HEK293 (cell line): ENCODE results near the gene PCF11.

ENCODE experiments used
- CTCF ChIA-PET: fragments of 350-600 bp; formaldehyde crosslinking; extraction: SDS; loops from one replicate; lab custom pipeline; 2021; ENCODE audit warnings: antibody characterized with exemption; lab: Yijun Ruan, JAX
- POLR2A ChIA-PET: fragments of 300-600 bp; formaldehyde crosslinking; extraction: SDS; loops from one replicate; lab custom pipeline; 2020; ENCODE audit warnings: antibody characterized with exemption, inconsistent platforms; lab: Yijun Ruan, JAX
- H3K27ac ChIP-seq: fragments of 200-500 bp; sonication (Bioruptor generic); 2 replicates; pipeline ENCODE4 v1.5.1; 2014; ENCODE audit warnings: low read depth, low read length, control low read depth, inconsistent platforms; ENCODE audit errors: extremely low read depth
- H3K36me3 ChIP-seq, 2 experiments: fragments of 200-500 bp in 1 of 2; sonication (Bioruptor generic) in 1 of 2; 1 replicate in 1 of 2; 2 replicates in 1 of 2; pipeline ENCODE4 v1.5.1; 2014 to 2017; ENCODE audit warnings: inconsistent platforms in 2 of 2, low read length in 2 of 2; ENCODE audit not compliant: control insufficient read depth in 2 of 2, insufficient read depth in 1 of 2
- H3K4me1 ChIP-seq: fragments of 200-500 bp; sonication (Bioruptor generic); 2 replicates; pipeline ENCODE4 v1.5.1; 2014; ENCODE audit warnings: mild to moderate bottlenecking, low read length, inconsistent platforms; ENCODE audit not compliant: control insufficient read depth, insufficient read depth
- H3K4me3 ChIP-seq: 2 replicates; pipeline ENCODE4 v1.5.1; 2011; ENCODE audit warnings: low read depth, mild to moderate bottlenecking, control low read depth, low read length, moderate library complexity
- H3K9me3 ChIP-seq: fragments of 200-500 bp; sonication (Bioruptor generic); 2 replicates; pipeline ENCODE4 v1.5.1; 2014; ENCODE audit warnings: low read depth, low read length, inconsistent platforms; ENCODE audit not compliant: control insufficient read depth, insufficient read depth
- HOXD13 ChIP-seq: sonication (generic); formaldehyde crosslinking; IDR thresholded peaks from 2 replicates; pipeline ENCODE4 v1.8.0; 2022; ENCODE audit warnings: missing genetic modification reagents, borderline replicate concordance
- KLF16 ChIP-seq: fragments of 450-650 bp; formaldehyde crosslinking; IDR thresholded peaks from 2 replicates; pipeline ENCODE4 v1.5.1; 2017; ENCODE audit warnings: missing biosample characterization, missing genetic modification characterization
- KLF8 ChIP-seq: fragments of 450-650 bp; formaldehyde crosslinking; IDR thresholded peaks from 2 replicates; pipeline ENCODE4 v1.5.1; 2016; ENCODE audit warnings: missing biosample characterization, missing genetic modification characterization
- SETDB1 ChIP-seq: IDR thresholded peaks from one replicate; pipeline ENCODE4 v1.6.1; 2017; ENCODE audit warnings: mild to moderate bottlenecking, low read length, moderate library complexity, mixed read lengths; ENCODE audit not compliant: insufficient read length
- ZNF10 ChIP-seq: fragments of 450-650 bp; formaldehyde crosslinking; IDR thresholded peaks from 2 replicates; pipeline ENCODE4 v1.5.1; 2017; ENCODE audit warnings: missing biosample characterization, missing genetic modification characterization
- ZNF138 ChIP-seq: fragments of 450-650 bp; formaldehyde crosslinking; IDR thresholded peaks from 2 replicates; pipeline ENCODE4 v1.5.1; 2016; ENCODE audit warnings: missing biosample characterization, missing genetic modification characterization, borderline replicate concordance
- ZNF140 ChIP-seq: fragments of 450-650 bp; formaldehyde crosslinking; IDR thresholded peaks from 2 replicates; pipeline ENCODE4 v1.5.1; 2016; ENCODE audit warnings: missing biosample characterization, missing genetic modification characterization
- ZNF169 ChIP-seq: fragments of 450-650 bp; formaldehyde crosslinking; IDR thresholded peaks from 2 replicates; pipeline ENCODE4 v1.5.1; 2016; ENCODE audit warnings: missing biosample characterization, missing genetic modification characterization
- ZNF175 ChIP-seq: fragments of 450-650 bp; formaldehyde crosslinking; IDR thresholded peaks from 2 replicates; pipeline ENCODE4 v1.5.1; 2016; ENCODE audit warnings: missing biosample characterization, missing genetic modification characterization
- ZNF184 ChIP-seq: fragments of 450-650 bp; IDR thresholded peaks from 2 replicates; pipeline ENCODE4 v1.5.1; 2018; ENCODE audit warnings: missing biosample characterization, mild to moderate bottlenecking, missing genetic modification characterization
- ZNF223 ChIP-seq: fragments of 450-650 bp; formaldehyde crosslinking; IDR thresholded peaks from 2 replicates; pipeline ENCODE4 v1.5.1; 2016; ENCODE audit warnings: missing biosample characterization, missing genetic modification characterization
- ZNF302 ChIP-seq: fragments of 450-650 bp; formaldehyde crosslinking; IDR thresholded peaks from 2 replicates; pipeline ENCODE4 v1.5.1; 2016; ENCODE audit warnings: missing biosample characterization, missing genetic modification characterization, low read depth
- ZNF311 ChIP-seq: fragments of 450-650 bp; formaldehyde crosslinking; IDR thresholded peaks from 2 replicates; pipeline ENCODE4 v1.5.1; 2017; ENCODE audit warnings: missing biosample characterization, missing genetic modification characterization, borderline replicate concordance
- ZNF350 ChIP-seq: fragments of 450-650 bp; formaldehyde crosslinking; IDR thresholded peaks from 2 replicates; pipeline ENCODE4 v1.5.0; 2017; ENCODE audit warnings: missing biosample characterization, mild to moderate bottlenecking, missing genetic modification characterization
- ZNF48 ChIP-seq: fragments of 450-650 bp; formaldehyde crosslinking; IDR thresholded peaks from 2 replicates; pipeline ENCODE4 v1.5.1; 2016; ENCODE audit warnings: missing biosample characterization, missing genetic modification characterization
- ZNF521 ChIP-seq: fragments of 450-650 bp; formaldehyde crosslinking; IDR thresholded peaks from 2 replicates; pipeline ENCODE4 v1.5.1; 2017; ENCODE audit warnings: missing biosample characterization, mild to moderate bottlenecking, missing genetic modification characterization
- ZNF544 ChIP-seq: fragments of 450-650 bp; formaldehyde crosslinking; IDR thresholded peaks from 2 replicates; pipeline ENCODE4 v1.5.0; 2017; ENCODE audit warnings: missing biosample characterization, missing genetic modification characterization
- ZNF555 ChIP-seq: fragments of 450-650 bp; formaldehyde crosslinking; conservative IDR thresholded peaks from 2 replicates; pipeline ENCODE4 v1.5.1; 2017; ENCODE audit warnings: missing biosample characterization, mild to moderate bottlenecking, missing genetic modification characterization, inconsistent platforms
- ZNF76 ChIP-seq: fragments of 450-650 bp; formaldehyde crosslinking; IDR thresholded peaks from 2 replicates; pipeline ENCODE4; 2016; ENCODE audit warnings: low read depth, missing biosample characterization, missing genetic modification characterization, borderline replicate concordance
- TF ChIP-seq, protein P1 (sequence below): fragments of 450-650 bp; formaldehyde crosslinking; IDR thresholded peaks from 2 replicates; pipeline ENCODE4 v1.5.1; 2016; ENCODE audit warnings: missing biosample characterization, missing genetic modification characterization
- TF ChIP-seq, protein P2 (sequence below): fragments of 450-650 bp; formaldehyde crosslinking; conservative IDR thresholded peaks from 2 replicates; pipeline ENCODE4 v1.5.1; 2016; ENCODE audit warnings: low read depth, missing biosample characterization, missing genetic modification characterization
- TF ChIP-seq, protein P3 (sequence below): fragments of 450-650 bp; IDR thresholded peaks from 2 replicates; pipeline ENCODE4 v1.5.1; 2018; ENCODE audit warnings: missing biosample characterization, missing genetic modification characterization
- TF ChIP-seq, protein P4 (sequence below): fragments of 450-650 bp; formaldehyde crosslinking; IDR thresholded peaks from 2 replicates; pipeline ENCODE4 v1.5.1; 2016; ENCODE audit warnings: missing biosample characterization, missing genetic modification characterization, low read depth

PCF11 gene

DNA sequence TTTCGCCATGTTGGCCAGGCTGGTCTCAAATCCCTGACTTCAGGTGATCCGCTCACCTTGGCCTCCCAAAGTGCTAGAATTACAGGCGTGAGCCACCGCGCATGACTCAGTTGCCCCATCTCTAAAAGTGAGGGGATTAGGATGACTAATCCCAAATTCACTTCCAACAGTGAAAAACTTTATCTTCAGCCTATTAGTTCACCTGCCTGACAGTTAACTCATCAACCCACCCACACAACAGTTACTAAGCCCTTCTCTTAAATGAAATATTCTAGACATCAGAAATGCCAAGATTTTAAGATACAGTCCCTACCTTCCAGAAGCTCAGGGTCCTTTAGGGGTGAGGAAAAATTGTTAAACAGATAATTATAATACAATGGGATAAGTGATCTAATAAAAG, 34.6 kb downstream of the PCF11 start:
- TF ChIP-seq ZNF138 (tag by site-specific recombination) (no peak), ZNF140 (tag by site-specific recombination) (no peak), SETDB1 (no peak), ZNF311 (tag by site-specific recombination) (no peak)
- TF ChIP-seq, protein P1, sequence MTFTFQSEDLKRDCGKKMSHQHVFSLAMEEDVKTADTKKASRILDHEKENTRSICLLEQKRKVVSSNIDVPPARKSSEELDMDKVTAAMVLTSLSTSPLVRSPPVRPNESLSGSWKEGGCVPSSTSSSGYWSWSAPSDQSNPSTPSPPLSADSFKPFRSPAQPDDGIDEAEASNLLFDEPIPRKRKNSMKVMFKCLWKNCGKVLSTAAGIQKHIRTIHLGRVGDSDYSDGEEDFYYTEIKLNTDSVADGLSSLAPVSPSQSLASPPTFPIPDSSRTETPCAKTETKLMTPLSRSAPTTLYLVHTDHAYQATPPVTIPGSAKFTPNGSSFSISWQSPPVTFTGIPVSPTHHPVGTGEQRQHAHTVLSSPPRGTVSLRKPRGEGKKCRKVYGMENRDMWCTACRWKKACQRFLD (tag by site-specific recombination) = no peak
- Histone ChIP-seq H3K36me3 (peaks cover 3 to 53% of the 10 kb centered on the region in 2 experiments; a peak in 2 of 3 replicates), H3K4me3 (no peak overlapping the region), H3K4me1 (0 out of 2 replicates have a peak, but pooled peaks cover 3% of the 10 kb centered on the region), H3K27ac (no peak overlapping the region), H3K9me3 (no peaks in the 10 kb centered on the region)
- POLR2A ChIA-PET = no interaction called here
- CTCF ChIA-PET = no interaction called here

DNA sequence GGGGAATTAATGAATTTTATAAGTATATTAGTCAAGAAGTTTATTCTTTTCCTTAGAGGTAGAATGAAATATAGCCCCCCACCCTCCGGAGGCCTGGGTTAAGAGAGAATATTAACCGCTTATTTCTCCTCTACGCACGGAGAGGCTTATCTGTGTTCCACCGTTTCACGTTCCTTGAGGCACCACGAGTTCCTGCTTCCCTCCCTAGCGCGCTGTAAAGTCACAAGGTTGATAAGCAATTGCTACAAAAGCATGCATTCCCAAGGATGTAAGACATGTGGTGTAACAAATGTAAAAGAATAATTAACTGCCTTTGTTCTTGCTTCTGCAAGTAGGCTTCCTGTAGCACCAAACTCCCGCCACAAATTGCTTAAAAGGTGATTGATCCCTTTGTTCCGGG, 35.1 kb downstream of the PCF11 start:
- no peaks in the 10 kb centered on the region for H3K9me3 ChIP-seq
- H3K27ac ChIP-seq = no peak overlapping the region
- H3K4me3 ChIP-seq = no peak overlapping the region
- ChIA-PET POLR2A (no interaction called here), CTCF (no interaction called here)
- peaks cover 3 to 48% of the 10 kb centered on the region in 2 experiments; a peak in 2 of 3 replicates for H3K36me3 ChIP-seq
- H3K4me1 ChIP-seq = 0 out of 2 replicates have a peak, but pooled peaks cover 3% of the 10 kb centered on the region
- no peak for TF ChIP-seq ZNF184 (tag by site-specific recombination)
- no peak for TF ChIP-seq KLF16 (tag by site-specific recombination)
- no peak for TF ChIP-seq ZNF223 (tag by site-specific recombination)
- TF ChIP-seq ZNF521 (tag by site-specific recombination) = no peak
- no peak for TF ChIP-seq ZNF76 (tag by site-specific recombination)
- no peak for TF ChIP-seq ZNF175 (tag by site-specific recombination)
- no peak for TF ChIP-seq ZNF48 (tag by site-specific recombination)
- TF ChIP-seq, protein P2, sequence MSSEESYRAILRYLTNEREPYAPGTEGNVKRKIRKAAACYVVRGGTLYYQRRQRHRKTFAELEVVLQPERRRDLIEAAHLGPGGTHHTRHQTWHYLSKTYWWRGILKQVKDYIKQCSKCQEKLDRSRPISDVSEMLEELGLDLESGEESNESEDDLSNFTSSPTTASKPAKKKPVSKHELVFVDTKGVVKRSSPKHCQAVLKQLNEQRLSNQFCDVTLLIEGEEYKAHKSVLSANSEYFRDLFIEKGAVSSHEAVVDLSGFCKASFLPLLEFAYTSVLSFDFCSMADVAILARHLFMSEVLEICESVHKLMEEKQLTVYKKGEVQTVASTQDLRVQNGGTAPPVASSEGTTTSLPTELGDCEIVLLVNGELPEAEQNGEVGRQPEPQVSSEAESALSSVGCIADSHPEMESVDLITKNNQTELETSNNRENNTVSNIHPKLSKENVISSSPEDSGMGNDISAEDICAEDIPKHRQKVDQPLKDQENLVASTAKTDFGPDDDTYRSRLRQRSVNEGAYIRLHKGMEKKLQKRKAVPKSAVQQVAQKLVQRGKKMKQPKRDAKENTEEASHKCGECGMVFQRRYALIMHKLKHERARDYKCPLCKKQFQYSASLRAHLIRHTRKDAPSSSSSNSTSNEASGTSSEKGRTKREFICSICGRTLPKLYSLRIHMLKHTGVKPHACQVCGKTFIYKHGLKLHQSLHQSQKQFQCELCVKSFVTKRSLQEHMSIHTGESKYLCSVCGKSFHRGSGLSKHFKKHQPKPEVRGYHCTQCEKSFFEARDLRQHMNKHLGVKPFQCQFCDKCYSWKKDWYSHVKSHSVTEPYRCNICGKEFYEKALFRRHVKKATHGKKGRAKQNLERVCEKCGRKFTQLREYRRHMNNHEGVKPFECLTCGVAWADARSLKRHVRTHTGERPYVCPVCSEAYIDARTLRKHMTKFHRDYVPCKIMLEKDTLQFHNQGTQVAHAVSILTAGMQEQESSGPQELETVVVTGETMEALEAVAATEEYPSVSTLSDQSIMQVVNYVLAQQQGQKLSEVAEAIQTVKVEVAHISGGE (tag by site-specific recombination) = no peak
- no peak for TF ChIP-seq HOXD13
- no peak for TF ChIP-seq ZNF544 (tag by site-specific recombination)
- no peak for TF ChIP-seq ZNF302
- no peak for TF ChIP-seq KLF8 (tag by site-specific recombination)
- no peak for TF ChIP-seq ZNF169
- TF ChIP-seq ZNF350 (tag by site-specific recombination) = no peak
- no peak for TF ChIP-seq ZNF555 (tag by site-specific recombination)
- TF ChIP-seq, protein P3, sequence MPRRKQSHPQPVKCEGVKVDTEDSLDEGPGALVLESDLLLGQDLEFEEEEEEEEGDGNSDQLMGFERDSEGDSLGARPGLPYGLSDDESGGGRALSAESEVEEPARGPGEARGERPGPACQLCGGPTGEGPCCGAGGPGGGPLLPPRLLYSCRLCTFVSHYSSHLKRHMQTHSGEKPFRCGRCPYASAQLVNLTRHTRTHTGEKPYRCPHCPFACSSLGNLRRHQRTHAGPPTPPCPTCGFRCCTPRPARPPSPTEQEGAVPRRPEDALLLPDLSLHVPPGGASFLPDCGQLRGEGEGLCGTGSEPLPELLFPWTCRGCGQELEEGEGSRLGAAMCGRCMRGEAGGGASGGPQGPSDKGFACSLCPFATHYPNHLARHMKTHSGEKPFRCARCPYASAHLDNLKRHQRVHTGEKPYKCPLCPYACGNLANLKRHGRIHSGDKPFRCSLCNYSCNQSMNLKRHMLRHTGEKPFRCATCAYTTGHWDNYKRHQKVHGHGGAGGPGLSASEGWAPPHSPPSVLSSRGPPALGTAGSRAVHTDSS (tag by site-specific recombination) = no peak
- TF ChIP-seq, protein P4, sequence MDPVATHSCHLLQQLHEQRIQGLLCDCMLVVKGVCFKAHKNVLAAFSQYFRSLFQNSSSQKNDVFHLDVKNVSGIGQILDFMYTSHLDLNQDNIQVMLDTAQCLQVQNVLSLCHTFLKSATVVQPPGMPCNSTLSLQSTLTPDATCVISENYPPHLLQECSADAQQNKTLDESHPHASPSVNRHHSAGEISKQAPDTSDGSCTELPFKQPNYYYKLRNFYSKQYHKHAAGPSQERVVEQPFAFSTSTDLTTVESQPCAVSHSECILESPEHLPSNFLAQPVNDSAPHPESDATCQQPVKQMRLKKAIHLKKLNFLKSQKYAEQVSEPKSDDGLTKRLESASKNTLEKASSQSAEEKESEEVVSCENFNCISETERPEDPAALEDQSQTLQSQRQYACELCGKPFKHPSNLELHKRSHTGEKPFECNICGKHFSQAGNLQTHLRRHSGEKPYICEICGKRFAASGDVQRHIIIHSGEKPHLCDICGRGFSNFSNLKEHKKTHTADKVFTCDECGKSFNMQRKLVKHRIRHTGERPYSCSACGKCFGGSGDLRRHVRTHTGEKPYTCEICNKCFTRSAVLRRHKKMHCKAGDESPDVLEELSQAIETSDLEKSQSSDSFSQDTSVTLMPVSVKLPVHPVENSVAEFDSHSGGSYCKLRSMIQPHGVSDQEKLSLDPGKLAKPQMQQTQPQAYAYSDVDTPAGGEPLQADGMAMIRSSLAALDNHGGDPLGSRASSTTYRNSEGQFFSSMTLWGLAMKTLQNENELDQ (tag by site-specific recombination) = no peak
- TF ChIP-seq ZNF10 (tag by site-specific recombination) = no peak
